HG02588 (cell line): ENCODE data around the gene AGRP.

Experiments used
- ATAC-seq: cut with Tn5 transposase; IDR thresholded peaks from one replicate; pipeline ENCODE4 v1.9.1; 2021; ENCODE audit warnings: mild to moderate bottlenecking, moderate library complexity; ENCODE audit not compliant: unreplicated experiment

AGRP gene

DNA sequence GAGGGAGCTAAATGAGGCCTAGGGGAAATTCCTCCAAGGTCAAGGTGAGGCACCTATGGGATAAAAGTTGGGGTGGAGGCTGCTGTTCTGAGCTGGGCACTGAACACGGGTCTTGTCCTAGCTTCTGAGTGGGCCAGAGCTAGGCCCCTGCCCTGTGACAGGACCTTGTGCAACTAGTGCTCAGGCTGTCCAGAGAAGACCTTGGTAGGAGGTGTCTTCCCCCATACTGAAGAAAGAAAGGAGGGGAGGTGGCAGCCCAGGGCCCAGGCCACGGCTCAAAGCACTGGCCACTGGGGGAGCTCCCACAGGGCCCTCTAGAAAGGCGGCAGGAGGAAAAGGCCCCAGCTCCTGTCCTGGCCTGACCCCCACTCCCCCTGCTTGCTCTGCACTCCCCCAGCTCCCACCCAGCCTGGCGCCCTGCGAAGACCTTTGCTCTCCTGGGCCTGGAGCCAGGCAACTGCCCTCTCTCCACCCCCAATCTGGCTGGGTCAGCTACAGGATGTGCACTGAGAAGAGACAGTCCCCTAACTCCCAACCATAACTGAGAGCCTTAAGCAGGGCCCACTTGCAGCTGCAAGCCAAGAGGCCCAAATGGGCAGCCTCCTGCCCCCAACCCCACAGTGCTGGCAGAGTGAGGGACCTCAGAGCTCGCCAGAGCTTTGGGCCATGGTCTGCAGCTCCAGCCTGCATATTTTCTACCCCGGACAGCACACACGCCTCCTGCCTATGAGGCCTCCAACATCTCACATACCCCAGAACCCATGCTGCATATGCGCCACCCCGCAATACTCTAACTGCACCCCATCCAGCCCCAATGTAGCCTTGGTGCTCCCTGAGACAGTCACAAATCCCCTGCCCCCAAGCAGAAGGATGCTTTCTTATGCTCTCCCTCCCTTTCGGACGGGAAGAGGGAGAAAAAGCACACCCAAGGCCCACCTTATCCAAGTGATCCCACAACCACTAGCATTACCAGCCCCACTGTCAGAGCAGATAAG is 37.1 kb downstream of the AGRP start:
- ATAC-seq: no peak

DNA sequence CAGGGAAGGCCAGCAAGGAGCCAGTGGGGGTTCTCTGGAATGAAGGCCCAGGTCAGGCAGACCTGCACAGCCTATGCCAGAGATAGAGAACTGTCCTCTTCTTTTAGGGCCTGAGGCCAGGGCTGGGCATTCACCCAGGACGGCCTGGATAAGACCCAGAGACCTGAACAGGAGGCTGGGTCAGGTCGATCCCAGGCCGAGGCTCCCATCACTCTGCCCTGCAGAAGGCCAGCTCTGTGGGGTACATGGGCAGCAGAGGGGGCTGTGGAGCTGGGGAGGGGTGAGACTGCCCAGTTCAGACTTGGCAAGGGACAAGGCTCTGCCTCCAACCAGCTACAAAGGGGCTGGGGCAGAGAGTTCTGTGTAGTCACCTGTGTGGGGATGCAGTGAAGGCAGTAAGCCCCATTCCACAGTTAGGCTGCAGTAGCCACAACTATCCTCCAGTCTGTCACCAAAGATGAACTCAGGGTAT is 37.9 kb downstream of the AGRP start:
- ATAC-seq: no peak

DNA sequence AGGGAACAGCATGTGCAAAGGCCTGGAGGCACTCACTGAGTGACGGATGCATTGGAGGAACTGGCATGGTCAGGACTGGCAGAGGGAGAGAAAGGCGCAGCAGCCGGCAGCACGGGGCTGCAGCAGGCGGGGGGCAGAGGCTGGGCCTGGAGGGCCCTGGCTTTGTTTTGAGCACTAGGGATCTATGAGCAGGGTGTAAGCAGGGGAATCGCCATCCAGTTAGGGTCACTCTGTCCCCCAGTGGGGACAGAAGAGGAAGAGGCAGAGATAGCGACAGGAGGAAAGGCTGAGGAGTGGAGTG is 38.3 kb downstream of the AGRP start:
- no peak for ATAC-seq

DNA sequence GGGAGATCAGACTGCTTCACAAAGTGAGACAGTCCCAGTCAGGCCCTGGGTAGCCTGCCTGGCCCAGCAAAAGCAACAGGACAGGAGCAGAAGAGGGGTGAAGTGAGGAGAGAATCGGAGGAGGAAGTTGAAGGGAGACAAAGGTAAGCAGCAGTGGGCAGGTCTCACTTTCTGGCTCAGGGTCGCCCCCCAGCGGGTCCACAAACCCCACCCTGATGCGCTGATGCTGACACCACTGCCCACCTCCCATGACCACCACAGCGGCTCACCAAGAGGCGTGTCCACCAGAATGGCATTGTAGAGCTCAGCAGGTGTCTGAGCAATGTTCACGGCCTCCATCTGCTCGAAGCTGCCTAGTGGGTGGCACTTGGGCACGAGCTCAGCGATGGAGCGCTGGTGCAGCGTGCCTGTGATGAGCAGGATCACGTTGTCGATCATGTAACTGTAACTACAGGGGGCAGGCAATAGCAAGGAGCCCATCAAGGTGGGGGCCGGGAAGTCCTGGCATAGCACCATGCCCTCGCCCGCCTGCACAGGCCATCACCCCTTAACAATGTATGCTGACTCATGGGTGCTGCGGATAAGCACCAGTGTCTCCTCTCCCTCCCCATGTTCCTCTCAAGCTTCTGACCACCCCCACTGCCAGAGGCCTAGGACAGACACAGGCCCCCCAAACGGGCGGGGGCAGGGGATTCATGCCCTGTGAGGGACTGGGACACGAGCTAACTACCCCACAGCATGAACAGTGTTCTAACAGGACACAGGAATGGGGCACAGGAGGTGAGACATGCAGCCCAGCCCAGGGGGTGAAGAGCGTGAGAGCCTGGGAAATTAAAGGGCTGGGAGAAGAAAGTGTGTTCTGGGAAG is 38.9 kb downstream of the AGRP start:
- ATAC-seq: no peak

DNA sequence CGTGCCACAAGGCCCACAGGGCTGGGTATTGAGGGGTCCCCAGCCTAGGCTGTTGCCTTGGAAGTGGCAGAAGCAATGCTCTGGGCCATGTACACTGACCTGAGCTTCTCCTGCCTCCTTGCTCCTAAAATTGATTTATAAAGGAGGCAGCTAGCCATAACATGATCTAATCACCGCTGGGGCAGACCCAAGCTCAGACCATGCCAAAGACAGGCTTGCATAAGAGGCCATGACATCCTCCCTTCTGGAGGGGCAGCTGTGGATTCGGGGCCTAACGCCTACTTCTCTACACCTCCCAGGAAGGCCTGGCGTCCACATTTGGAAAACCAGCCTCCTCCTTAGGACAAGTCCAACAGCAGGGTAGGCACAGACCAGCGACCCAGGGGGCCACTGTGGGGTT is 40.1 kb downstream of the AGRP start:
- no peak for ATAC-seq

DNA sequence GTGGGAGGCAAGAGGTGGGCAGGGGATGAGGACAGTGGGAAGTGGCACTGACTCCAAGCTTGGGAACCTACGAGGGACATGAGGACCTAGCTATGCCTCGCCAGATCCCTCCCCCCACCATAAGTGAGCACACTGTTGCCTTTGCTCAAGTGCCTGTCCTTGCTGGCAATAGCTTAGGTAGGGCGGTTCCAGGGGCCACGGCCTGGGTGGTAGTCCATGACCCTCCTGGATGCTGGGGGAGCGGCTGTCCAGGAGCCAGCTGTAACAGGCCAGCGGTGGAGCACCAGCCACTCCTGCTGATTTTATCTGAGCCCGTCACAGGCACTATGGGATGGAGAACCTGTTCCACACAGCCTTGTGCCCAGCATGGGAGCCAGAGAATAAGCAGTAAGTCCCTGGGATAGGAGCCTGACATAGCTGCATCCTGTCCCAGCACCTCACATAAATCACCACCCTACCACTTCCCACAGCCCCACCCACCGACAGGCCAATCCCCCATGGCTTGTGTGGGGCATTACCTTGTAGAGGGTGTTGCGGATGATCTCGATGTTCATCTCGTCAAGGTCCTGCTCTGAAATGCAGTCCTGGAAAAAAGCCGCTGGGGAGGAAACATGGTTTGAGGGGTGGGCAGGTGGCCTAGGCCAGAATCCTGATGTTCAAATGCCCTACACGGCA is 40.6 kb downstream of the AGRP start:
- ATAC-seq: no peak

DNA sequence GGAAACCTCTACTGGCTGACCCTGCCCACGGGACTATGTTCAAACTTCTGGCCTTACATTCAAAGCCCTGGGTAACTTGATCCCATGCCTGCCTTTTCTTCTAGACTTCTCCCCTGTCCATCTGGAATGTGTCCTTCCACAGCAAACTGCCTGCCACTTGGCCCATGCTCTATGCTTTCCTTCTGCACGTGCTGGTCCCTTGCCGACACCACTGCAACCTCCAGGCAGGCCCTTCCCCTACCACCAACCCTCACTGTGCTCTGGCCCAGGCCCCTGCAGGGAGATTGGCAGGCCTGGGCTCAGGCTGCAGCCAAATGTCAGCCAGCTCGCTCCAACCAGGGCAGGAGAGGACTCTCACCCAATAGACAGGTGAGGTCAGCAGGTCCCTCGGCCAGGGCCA is 41.4 kb downstream of the AGRP start:
- ATAC-seq: no peak

DNA sequence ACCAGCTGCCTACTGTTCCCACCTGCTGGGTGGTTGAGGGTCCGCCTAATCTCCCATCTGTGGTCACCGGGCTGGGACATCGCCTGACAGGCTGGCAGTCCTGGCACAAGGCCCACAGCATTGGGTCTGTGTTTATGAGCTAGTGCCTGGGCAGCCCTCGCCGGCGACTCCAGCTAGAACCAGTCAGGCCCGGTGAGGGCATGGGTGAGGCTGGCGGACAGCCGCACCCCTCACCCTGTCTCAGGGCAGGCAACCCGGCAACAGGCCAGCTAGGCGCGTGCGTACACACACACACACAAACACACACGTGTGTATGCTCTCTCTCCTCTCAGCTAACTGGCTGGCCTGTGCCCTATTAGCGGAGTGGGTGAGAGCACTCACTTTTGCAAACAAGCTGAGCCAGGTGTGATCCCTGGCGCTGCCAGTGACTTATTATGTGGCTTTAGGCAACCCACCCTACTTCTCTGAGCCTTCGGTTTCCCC is 42.0 kb downstream of the AGRP start:
- ATAC-seq: no peak

DNA sequence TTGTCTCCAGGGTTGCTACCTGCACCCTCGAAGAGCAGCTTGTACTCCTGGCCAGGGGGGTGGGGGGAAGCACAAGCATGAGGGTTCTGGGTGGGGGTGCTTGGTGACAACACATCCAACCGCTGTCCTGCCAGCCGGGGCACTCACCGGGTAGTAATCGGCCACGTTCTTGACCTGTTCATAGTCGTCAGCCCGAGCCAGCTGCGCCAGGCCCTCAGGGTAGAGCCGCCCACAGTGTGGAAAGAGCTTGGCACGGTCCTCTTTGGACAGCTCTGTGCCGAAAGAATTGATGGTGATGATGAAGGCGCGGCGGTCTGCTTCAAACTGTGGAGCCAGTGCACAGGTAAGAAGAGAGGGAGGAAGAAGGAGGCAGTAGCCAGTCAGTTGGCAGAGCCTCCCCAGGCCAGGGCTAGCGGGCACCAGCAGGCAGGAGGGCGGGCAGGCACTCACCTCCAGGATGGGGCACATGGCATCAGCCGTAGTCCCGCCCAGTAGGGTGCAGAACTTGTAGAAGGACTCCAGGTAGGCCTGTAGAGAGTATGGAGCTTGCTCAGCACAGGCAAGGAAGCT is 44.4 kb downstream of the AGRP start:
- ATAC-seq: no peak

DNA sequence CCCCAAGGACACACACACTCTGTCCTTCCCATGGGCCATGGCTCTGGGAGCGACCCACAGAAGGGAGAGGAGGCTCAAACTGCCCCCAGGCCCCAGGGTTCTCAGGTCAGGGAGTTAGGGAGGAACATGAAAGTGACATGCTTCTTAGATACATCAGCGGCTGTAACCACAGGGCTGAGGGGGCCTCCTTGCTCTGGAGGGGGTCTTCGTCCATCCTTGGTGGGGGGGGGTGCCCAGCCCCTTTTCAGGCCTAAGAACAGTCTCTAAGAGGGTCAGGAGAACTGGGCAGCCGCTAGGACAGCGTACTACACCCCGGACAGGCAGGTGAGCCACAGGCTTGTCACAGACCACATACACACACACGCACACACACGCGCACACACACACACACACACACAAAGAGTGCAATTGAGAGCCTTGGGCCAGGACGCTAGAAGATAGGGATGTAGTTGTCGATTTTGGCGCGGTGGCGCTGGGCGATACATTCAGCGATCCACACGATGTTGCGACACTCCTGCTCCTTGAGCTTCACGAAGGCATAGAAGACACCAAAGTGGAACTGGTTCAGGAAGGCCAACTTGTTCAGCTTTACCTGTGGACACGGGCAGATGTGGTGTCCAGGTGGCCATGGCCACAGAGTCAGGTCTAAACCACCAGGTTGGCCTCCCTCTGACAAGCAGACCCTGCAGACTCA is 45.1 kb downstream of the AGRP start:
- no peak for ATAC-seq

DNA sequence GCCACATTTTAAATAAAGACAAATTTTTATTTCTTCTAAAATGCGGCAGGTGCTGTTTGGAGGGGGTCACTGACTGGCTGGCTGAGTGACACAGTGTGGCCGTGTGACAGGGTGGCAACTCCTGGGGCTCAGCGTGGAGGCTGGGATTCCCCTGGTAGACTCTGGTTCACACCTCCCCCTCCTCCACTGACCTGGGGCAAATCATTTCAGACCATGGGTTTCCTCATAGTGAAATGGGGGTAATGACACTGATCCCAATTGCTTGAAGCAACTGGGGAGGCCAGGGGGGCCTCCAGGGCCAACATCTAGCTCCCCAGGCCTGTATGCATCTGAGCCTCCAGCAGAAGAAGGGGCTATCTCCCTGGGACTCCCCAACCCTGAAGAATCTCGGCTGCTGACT is 45.8 kb downstream of the AGRP start:
- no peak for ATAC-seq

DNA sequence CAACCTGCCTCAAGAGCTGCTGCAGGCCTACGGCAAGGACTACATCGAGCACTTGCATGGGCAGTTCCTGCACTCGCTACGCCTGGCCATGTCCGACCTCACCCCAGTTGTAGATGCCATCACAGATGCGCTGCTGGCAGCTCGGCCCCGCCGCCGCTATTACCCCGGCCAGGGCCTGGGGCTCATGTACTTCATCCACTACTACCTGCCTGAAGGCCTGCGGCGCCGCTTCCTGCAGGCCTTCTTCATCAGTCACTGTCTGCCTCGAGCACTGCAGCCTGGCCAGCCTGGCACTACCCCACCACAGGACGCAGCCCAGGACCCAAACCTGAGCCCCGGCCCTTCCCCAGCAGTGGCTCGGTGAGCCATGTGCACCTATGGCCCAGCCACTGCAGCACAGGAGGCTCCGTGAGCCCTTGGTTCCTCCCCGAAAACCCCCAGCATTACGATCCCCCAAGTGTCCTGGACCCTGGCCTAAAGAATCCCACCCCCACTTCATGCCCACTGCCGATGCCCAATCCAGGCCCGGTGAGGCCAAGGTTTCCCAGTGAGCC is 46.6 kb downstream of the AGRP start:
- ATAC-seq: no peak

DNA sequence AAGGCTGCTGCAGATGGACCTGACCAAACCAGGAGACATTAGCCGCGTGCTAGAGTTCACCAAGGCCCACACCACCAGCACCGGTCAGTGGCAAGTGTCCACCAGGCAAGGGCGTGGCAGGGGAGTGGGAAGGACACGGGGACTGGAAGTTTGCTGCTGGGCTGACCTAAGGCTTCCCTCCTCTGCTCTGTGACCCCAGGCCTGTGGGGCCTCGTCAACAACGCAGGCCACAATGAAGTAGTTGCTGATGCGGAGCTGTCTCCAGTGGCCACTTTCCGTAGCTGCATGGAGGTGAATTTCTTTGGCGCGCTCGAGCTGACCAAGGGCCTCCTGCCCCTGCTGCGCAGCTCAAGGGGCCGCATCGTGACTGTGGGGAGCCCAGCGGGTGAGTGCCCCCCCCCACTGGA is 47.6 kb downstream of the AGRP start:
- ATAC-seq: no peak

DNA sequence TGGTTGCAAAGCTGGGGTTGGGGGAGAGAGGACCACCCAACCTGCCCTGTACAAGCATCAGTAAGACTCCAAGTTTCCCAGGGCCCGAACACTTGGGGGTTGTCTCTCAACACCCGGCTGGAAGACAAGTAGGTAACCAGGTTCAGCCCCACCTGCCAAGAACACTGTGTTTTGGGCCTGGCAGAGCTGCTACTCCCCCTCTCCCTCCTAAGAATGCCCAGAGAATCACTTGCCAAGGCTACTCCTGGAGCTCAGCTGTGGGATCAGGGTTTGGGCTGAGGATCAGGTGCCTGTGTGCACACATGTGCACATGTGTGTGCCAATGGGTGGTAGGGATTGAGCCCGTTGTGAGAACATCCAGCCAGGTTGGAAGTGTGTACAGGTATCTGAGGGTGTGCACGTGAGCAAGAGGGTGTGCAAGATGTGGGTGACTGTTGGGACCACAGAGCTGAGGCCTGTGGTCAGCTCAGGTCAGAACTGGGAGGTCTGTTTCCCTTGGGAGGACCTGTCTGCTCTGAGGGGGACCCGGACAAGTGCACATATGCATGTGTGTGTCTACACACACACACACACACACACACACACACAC is 50.1 kb downstream of the AGRP start:
- ATAC-seq: no peak
